HG02642 (cell line): ENCODE data around the gene ZNF410.
"Not testable (repeated sequence)": the region's sequence is repeated elsewhere in the genome, so short reads cannot be mapped to it uniquely, and the experiment has no call there.

Experiments
- ATAC-seq: cut with Tn5 transposase; IDR thresholded peaks from one replicate; pipeline ENCODE4 v1.9.1; 2021; ENCODE audit warnings: mild to moderate bottlenecking; ENCODE audit not compliant: unreplicated experiment, poor library complexity

The ZNF410 gene, protein sequence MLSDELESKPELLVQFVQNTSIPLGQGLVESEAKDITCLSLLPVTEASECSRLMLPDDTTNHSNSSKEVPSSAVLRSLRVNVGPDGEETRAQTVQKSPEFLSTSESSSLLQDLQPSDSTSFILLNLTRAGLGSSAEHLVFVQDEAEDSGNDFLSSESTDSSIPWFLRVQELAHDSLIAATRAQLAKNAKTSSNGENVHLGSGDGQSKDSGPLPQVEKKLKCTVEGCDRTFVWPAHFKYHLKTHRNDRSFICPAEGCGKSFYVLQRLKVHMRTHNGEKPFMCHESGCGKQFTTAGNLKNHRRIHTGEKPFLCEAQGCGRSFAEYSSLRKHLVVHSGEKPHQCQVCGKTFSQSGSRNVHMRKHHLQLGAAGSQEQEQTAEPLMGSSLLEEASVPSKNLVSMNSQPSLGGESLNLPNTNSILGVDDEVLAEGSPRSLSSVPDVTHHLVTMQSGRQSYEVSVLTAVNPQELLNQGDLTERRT

DNA sequence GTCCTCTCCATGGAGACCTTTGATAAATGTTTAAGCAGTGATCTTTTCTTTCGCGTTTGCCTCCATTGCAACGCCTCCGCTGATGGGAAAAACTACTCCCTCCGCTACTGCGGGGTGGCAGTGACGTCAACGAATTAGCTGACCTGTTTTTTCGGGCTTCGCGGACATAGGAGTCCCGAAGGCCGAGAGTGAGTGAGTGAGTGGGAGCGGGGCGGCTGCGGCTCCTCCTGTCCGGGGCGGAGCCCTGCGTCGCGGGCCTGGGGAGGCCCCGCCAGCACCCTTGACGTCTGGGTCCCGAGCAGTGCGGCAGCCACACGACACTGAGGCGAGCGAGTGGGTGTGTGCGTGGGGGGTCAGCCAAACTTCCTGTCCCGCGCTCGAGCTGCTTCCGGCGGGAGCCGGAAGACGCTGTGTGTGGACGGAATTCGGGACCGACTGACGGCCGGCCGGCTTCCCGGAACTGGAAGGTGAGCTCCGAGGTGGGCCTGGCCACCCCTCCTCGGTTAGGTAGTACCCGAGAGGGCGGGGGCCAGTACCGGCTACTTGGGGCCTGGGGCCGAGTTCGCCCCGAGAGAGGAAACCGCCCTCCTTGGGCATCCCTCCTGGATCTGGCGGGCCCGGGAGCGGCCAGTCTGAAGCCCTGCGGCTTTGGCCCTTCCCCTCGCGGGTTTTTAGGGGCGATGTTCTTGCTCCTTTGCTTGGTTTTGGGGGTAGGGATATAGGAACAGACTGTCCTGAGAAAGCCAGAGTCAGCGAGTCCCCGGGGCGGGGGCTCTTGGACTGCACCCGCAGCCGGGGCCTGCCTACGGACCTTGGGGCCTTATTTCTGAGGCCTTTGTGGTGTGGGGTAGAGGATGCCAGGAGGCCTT lies at the start of gene ZNF410:
Gene ZNF410 (plus strand): TSS at position 411 of the 869 bp plus-strand sequence. CDS start 5,317 bp downstream, outside the sequence.
- peak; percentile 97 for ATAC-seq

DNA sequence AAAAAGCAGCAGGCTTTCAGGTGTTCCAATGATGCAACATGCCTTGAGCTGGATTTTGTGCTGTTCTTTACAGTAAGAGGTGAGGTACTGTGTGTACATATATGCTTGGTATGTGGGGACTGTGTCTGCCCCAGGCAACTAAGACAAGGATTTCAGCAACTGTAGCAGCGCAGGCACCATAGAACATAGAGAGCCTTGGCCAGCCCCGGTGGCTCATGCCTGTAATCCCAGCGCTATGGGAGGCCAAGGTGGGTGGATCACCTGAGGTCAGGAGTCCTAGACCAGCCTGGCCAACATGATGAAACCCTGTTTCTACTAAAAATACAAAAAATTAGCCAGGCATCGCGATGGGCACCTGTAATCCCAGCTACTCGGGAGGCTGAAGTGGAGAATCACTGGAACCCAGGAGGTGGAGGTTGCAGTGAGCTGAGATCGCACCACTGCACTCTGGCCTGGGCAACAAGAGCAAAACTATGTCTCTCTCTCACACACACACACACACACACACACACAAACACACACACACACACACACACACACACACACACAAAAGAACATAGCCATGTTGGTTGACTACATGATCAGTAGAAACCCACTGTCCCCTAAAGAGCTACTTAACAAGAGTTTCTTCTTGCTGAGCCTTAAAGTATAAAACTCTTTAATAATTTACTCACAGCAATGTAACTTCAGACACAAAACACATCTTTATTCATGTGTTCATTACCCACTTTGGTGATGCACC lies 48.2 kb upstream of the ZNF410 start:
- ATAC-seq: not testable (repeated sequence)

DNA sequence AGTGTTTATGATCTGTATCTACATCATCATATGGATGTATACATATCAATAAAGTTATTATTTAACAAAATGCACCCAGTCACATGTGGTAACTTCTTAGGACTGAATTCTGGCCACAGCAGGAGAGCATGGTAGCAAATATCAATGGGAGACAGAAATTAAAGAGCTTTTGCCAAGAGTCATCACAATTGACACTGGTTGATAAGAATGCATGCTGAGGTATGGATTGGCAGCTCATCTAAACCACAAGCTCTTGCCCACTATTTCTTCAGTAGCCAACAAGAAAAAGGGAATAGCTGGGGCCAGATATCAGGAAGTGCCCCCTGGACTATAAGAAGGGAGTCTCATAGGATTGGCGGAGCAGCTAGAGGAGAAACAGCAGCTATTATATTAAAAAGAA lies 44.5 kb upstream of the ZNF410 start:
- no peak for ATAC-seq

DNA sequence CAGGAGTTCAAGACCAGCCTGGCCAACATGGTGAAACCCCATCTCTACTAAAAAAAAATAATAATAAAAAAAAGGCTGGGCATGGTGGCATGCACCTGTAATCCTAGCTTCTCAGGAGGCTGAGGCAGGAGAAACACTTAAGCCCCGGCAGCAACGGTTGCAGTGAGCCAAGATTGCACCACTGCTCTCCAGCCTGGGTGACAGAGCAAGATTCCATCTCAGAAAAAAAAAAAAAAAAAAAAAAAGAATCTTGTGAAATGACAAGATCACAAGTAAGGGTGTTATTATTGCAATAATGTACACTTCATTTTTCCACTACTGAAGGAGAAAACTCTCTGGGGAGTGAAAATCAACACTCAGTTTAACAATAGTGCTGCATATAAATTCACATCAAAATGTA lies 43.8 kb upstream of the ZNF410 start:
- ATAC-seq: no peak

DNA sequence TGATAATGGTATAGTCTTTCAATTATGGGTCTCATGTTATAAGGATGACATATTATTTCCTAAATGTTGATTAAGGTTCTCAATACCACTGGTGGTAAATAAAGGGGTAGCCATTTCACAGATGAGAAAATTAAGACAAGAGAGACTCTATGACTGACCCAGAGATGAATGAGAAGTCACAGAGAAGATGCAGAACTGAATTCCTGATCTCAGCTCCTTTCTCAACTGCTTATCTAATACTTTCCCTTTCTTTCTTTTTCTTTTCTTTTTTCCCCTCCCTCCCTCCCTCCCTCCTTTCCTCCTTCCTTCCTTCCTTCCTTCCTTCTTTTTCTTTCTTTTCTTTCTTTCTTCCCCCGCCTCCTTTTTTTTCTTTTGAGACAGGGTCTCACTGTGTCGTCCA lies 43.4 kb upstream of the ZNF410 start:
- ATAC-seq: no peak

DNA sequence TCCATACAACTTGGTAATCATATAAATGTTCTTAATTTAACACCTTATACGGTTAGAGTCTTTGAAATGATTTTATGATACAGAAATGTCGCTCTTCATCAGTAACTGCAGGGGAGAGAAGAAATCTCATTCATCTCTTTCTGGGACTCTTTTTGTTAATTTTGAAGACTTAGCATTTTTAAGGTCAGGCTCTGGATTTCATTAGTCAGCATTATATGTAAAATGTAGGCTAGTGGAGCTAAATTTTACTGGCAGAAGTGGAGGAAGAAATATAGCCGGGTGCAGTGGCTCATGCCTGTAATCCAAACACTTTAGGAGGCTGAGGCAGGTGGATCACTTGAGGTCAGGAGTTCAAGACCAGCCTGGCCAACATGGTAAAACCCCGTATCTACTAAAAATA lies 39.7 kb upstream of the ZNF410 start:
- no peak for ATAC-seq

DNA sequence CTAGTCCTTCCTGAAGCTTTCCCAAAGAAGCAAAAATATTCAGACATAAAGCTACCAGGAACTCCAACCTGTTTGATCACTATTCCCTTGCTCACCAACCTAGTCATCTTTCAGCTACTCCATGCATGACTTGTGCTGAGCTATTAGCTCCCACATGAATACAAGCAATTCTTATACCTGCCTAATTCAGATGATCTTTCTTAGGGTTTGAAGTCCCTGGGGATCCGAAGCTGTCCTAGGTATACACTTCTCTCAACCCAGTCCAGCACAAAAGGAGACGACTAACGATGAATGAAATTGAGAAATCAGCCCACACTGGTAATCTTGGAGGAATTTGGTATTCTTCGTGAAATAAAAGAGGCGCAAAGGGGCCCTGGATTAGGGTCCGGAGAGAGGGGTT lies 35.7 kb upstream of the ZNF410 start:
- ATAC-seq: no peak

DNA sequence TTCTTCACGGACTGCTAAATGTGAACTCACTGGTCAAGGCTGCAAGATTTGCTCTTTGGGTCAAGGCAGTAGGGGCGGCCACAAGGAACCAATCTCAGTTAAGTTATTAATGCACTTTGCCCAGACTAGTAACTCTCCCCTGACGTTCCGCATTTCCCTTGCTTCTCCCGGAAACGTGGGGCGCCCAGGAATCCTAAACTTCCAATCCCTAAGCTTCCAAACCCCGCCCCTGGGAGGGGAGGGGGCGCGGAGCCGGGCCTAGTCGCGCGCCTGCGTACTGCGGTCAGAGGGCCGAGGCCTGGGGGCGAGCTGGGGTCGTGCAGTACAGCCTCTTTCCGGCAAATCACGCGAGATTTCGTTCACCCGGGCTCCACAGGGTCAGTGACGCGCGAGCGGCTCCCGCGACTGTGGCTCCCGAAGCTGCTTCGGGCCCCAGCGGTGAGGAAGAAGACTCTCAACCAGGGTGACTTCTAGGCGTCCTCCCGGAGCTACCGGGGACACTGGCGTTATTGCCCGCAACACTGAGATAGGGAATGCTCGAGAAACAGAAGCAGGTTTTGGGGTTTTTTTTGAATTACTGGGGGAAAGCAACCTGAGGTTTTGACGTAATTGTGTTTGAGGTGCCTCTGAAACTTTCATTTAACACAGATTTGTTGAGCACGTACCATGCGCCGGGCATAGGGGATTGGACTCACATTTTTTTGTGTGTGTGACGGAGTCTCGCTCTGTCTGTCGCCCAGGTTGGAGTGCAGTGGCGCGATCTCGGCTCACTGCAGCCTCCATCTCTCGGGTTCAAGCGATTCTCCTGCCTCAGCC lies 34.9 kb upstream of the ZNF410 start, which contains the start of gene PTGR2:
Gene PTGR2 (plus strand): TSS at position 265 of the 816 bp plus-strand sequence. CDS start 7,032 bp downstream, outside the sequence.
- ATAC-seq: peak; percentile 91

DNA sequence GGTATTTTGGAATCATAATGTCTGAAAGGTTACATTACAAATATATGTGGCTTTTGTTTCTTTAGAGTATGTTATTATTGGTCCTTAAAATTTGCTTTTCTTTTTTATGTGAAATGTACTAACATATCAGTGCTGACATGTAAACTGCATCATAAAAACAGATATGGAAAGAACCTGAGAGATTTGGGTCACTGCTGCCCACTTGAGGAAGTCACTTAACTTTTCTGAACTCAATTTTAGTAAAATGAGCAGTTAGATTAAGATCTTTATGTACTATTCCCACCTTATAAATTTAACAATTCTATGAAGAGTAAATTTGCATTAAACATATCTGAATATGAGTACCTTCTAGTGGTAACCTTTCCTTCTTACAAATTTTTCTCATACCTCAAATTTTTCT lies 27.5 kb upstream of the ZNF410 start:
- no peak for ATAC-seq

DNA sequence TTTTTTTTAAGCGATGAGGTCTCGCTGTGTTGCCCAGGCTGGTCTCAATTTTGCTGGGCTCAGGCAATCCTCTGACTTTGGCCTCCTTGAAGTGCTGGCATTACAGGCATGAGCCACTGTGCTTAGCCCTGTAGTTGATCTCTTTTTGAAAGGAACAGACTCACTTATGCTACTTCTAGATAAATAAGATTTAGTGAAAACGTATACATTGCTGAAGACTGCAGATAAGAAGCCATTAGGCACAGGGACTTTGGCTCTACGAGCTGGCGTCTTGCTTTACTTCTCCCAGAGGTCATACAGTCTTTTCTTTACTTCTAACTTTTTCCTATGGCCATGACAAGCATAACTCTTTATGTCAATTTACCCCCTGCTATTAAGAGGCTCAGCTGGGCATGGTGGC lies 25.6 kb upstream of the ZNF410 start:
- ATAC-seq: no peak

DNA sequence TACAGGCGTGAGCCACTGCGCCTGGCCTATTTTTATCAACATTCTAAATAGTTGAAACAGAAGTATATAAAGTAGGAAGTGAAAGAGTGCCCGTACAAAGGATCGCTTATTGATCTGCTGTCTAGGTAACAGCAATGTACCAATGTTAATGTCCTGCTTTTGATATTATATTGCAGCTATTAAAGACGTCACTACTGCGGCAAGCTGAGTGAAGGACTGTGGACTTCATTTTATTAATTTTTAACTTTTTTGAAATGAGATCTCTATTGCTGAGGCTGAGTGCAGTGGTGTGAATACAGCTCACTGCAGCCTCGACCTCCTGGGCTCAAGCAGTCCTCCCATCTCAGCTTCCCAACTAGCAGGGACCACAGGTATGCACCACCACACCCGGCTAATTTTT lies 24.2 kb upstream of the ZNF410 start:
- ATAC-seq: no peak

DNA sequence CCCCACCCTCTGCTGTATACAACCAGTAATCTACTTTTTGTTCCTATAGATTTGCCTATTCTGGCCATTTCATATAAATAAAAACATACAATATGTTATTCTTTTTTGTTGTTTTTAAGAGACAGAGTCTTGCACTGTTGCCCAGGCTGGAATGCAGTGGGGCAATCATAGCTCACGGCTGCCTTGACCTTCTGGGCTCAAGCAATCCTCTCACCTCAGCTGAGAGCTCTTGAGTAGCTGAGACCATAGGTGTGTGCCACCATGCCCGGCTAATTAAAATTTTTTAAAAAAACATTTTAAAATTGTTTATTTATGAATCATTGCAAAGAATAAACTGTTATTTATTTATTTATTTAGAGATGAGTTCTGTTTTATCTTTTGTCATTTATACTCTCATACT lies 23.4 kb upstream of the ZNF410 start:
- ATAC-seq: no peak

DNA sequence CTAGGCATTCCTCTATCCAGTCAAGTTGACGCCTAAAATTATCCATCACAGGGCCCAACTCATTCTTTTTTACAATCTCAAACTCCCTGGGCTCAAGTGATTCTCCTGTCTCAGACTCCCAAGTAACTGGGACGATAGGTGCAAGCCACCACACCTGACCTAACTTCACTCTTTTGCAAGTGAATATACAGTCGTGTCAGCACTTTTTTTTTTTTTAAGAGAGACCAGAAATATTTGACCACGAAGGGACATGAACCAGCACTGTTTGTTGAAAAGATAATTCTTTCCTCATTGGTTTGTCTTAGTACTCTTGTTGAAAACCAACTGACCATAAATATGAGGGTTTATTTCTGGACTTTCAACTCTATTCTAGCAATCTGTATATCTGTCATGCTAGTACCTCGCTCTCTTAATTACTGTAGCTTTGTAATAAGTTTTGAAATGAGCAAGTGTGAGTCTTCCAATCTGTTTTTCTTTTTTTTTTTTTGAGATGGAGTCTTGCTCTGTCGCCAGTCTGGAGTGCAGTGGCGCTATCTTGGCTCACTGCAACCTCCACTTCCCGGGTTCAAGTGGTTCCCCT lies 21.0 kb upstream of the ZNF410 start:
- ATAC-seq: no peak

DNA sequence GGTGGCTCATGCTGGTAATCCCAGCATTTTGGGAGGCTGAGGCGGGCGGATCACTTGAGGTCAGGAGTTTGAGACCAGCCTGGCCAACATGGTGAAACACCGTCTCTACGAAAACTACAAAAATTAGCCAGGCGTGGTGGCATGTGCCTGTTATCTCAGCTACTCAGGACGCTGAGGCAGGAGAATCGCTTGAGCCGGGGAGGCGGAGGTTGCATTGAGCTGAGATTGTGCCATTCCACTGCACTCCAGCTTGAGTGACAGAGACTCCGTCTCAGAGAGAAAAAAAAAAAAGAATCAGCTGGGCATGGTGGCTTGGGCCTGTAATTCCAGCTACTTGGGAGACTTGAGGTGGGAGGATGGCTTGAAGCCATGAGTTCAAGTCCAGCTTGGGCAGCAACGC lies 16.9 kb upstream of the ZNF410 start:
- not testable (repeated sequence) for ATAC-seq

DNA sequence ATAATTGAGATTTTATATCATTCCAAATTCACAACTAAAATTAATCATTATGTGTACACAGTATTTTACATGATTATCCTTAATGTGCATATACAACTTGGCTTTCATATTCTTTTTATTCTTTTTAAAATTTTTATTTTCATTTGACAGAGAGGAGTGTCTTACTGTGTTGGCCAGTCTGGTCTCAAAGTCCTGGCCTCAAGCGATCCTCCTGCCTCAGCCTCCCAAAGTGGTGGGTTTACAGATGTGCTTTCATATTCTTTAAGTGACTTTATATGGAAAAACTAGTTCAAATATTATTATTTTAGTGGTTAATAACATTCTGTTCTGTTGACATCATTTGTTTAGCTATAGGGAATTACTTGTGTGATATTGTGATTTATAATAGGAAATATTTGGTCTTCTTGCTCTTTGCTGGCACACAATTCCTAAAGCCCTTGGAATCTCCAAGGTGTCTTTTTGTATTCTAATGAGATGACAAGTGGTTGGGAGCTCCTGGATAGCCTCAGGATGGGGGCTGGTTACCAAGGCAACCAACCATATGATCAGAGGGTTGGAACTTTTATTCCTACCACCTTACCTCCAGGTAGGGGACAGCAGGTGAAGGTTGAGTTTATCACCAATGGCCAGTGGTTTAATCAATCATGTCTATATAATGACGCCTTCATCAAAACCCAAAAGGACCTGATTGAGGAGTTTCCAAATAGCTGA lies 16.0 kb upstream of the ZNF410 start:
- ATAC-seq: no peak

DNA sequence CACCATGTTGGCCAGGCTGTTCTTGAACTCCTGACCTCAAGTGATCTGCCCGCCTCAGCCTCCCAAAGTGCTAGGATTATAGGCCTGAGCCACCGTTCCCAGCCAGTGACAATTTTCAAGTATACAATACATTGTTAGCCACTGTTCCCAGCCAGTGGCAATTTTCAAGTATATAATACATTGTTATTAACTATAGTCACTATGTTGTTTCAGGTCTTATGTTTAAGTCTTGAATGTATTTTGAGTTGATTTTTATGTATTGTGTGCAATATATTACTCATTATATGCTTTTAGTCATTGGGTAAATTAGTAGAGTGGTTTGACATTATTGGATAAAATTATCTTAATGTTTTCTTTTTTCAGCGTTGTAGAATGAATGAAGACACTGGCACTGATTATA lies 13.0 kb upstream of the ZNF410 start:
- ATAC-seq: no peak

DNA sequence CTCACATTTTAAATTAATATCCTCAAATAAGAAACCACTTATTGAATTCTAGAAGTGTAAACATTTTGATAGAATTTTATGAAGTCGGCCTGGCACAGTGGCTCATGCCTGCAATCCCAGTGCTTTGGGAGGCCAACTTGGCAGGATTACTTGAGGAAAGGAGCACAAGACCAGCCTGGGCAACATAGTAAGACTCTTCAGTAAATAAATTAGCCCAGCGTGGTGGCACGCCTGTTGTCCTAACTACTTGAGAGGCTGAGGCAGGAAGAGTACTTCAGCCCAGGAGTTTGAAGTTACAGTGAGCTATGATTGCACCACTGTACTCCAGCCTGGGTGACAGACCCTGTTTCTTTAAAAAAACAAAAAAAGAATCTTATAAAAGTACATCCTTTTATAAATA lies 8.9 kb upstream of the ZNF410 start:
- no peak for ATAC-seq

DNA sequence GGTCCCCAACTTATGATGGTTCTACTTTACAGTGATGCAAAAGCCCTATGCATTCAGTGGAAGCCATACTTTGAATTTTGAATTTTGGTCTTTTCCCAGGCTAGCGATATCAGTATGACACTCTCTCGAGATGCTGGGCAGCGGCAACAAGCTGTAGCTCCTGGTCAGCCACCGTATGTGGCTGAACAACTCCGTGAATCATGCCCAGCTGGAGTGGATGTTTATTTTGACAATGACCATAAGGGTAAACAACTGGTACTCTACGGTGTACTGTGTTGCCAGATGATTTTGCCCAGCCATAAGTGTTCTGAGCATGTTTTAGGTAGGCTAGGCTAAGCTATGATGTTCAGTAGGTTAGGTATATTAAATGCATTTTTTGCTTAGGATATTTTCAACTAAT lies 8.2 kb upstream of the ZNF410 start:
- ATAC-seq: no peak

DNA sequence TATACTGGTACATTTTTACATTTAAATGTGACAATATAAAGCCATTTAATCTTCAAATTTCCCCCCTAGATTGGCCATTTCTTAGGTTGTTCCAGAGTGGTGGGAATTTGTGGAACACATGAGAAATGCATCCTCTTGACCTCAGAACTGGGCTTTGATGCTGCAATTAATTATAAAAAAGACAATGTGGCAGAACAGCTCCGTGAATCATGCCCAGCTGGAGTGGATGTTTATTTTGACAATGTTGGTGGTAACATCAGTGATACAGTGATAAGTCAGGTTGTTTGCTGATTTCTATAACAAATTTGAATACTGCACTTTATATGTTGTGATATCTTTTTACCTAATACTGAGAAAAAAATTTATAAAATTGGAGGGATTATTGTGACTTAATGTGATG lies 7.6 kb upstream of the ZNF410 start:
- no peak for ATAC-seq
